ENCODE measurements around the gene CST1. TPM values are rescaled to one million over a fixed set of nuclear protein-coding genes. Genes with fewer than 3 reads are reported as not detected.
"Not testable (repeated sequence)": the region's sequence is repeated elsewhere in the genome, so short reads cannot be mapped to it uniquely, and the experiment has no call there.

CST1 gene
- total RNA-seq, 1 donor from 2014 or later: 1.6 TPM

- H3K4me1 Mint-ChIP-seq (ENCODE audit: low read depth): no peaks in the 10 kb centered on the region
- no peaks in the 10 kb centered on the region for H3K36me3 Mint-ChIP-seq (ENCODE audit: insufficient read depth)
- no peak overlapping the region for H3K4me3 Mint-ChIP-seq (ENCODE audit: low read depth)
- no peaks in the 10 kb centered on the region for H3K9me3 Mint-ChIP-seq (ENCODE audit: low read depth)
- no peak for DNase-seq (ENCODE audit: low spot score, unreplicated experiment)
- H3K27me3 Mint-ChIP-seq: peaks cover 15% of the 10 kb centered on the region
- TF ChIP-seq CTCF (IDR thresholded peaks at IDR 0.05; ENCODE audit: unreplicated experiment): no peak
- H3K27ac Mint-ChIP-seq: no peak overlapping the region
These were observed 4.4 kb downstream of the CST1 start for GRCh38 chr20:23746321-23746720.

GRCh38 chr20:23745247-23745646 is 5.5 kb downstream of the CST1 start:
- Mint-ChIP-seq H3K27me3 (peaks cover 17% of the 10 kb centered on the region), H3K4me3 (ENCODE audit: low read depth) (no peak overlapping the region), H3K4me1 (ENCODE audit: low read depth) (no peaks in the 10 kb centered on the region), H3K36me3 (ENCODE audit: insufficient read depth) (no peaks in the 10 kb centered on the region), H3K27ac (no peak overlapping the region), H3K9me3 (ENCODE audit: low read depth) (no peaks in the 10 kb centered on the region)
- no peak for TF ChIP-seq CTCF (IDR thresholded peaks at IDR 0.05; ENCODE audit: unreplicated experiment)
- DNase-seq (ENCODE audit: low spot score, unreplicated experiment): no peak

GRCh38 chr20:23744817-23745216 is 5.9 kb downstream of the CST1 start:
- no peaks in the 10 kb centered on the region for H3K36me3 Mint-ChIP-seq (ENCODE audit: insufficient read depth)
- TF ChIP-seq CTCF (IDR thresholded peaks at IDR 0.05; ENCODE audit: unreplicated experiment): no peak
- H3K9me3 Mint-ChIP-seq (ENCODE audit: low read depth): no peaks in the 10 kb centered on the region
- no peak overlapping the region for H3K4me3 Mint-ChIP-seq (ENCODE audit: low read depth)
- no peak for DNase-seq (ENCODE audit: low spot score, unreplicated experiment)
- no peak overlapping the region for H3K27ac Mint-ChIP-seq
- H3K4me1 Mint-ChIP-seq (ENCODE audit: low read depth): peaks cover 2% of the 10 kb centered on the region
- H3K27me3 Mint-ChIP-seq: peaks cover 20% of the 10 kb centered on the region

- H3K36me3 Mint-ChIP-seq (ENCODE audit: insufficient read depth); DNase-seq (ENCODE audit: low spot score, unreplicated experiment); H3K27ac Mint-ChIP-seq; H3K4me3 Mint-ChIP-seq (ENCODE audit: low read depth); H3K9me3 Mint-ChIP-seq (ENCODE audit: low read depth): not testable (repeated sequence)
- peaks cover 11% of the 10 kb centered on the region for H3K4me1 Mint-ChIP-seq (ENCODE audit: low read depth)
- H3K27me3 Mint-ChIP-seq: peaks cover 84% of the 10 kb centered on the region
These were observed 15.3 kb downstream of the CST1 start for GRCh38 chr20:23735391-23735790.

- H3K4me3 Mint-ChIP-seq (ENCODE audit: low read depth); H3K4me1 Mint-ChIP-seq (ENCODE audit: low read depth); H3K9me3 Mint-ChIP-seq (ENCODE audit: low read depth); DNase-seq (ENCODE audit: low spot score, unreplicated experiment); H3K36me3 Mint-ChIP-seq (ENCODE audit: insufficient read depth); H3K27ac Mint-ChIP-seq: not testable (repeated sequence)
- H3K27me3 Mint-ChIP-seq: peaks cover 83% of the 10 kb centered on the region
These were observed 15.8 kb downstream of the CST1 start for GRCh38 chr20:23734949-23735348.

- H3K27ac Mint-ChIP-seq; DNase-seq (ENCODE audit: low spot score, unreplicated experiment); H3K36me3 Mint-ChIP-seq (ENCODE audit: insufficient read depth); H3K4me1 Mint-ChIP-seq (ENCODE audit: low read depth); H3K4me3 Mint-ChIP-seq (ENCODE audit: low read depth); H3K9me3 Mint-ChIP-seq (ENCODE audit: low read depth): not testable (repeated sequence)
- peaks cover 83% of the 10 kb centered on the region for H3K27me3 Mint-ChIP-seq
These were observed 16.3 kb downstream of the CST1 start for GRCh38 chr20:23734440-23734839.

- Mint-ChIP-seq H3K4me1 (ENCODE audit: low read depth) (no peaks in the 10 kb centered on the region), H3K27ac (peak overlapping the region; percentile 79), H3K36me3 (ENCODE audit: insufficient read depth) (no peaks in the 10 kb centered on the region), H3K9me3 (ENCODE audit: low read depth) (no peaks in the 10 kb centered on the region), H3K4me3 (ENCODE audit: low read depth) (no peak overlapping the region), H3K27me3 (peaks cover 58% of the 10 kb centered on the region)
- DNase-seq (ENCODE audit: low spot score, unreplicated experiment): no peak
- no peak for TF ChIP-seq CTCF (IDR thresholded peaks at IDR 0.05; ENCODE audit: unreplicated experiment)
These were observed 23.7 kb downstream of the CST1 start for GRCh38 chr20:23727016-23727415.

Data from progenitor cell of endocrine pancreas (in vitro differentiated cells).